ENCODE measurements around the gene SPP2. TPM values are rescaled to one million over a fixed set of nuclear protein-coding genes. Genes with fewer than 3 reads are reported as not detected.
A peak's percentile ranks its signal among the peaks of the same experiment; 100 is the strongest.

SPP2 gene
- total RNA-seq, 1 donor from 2014 or later, result not detected

DNA sequence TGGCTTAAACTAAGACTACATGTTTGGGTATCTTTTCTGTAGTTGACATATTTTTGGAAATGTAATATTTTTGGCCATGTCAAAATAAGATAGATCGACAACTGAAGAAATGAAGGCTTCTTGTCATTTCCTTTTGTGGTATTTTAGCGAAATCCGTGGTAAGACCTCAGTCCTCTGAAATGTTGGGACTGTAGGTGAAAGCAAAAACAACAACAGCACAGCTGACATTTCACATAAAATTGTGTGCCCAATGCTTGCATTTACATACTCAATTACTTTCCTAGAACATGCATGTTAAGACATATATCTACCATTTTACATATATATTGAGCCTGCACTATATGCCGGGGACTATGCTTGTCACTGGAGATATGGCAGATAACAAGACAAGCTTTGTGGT, 50.2 kb downstream of the SPP2 start:
- intact Hi-C loops (cut with DNase I), result no loop called here
- H3K27me3 ChIP-seq, result no peaks in the 10 kb centered on the region
- no peak for DNase-seq

DNA sequence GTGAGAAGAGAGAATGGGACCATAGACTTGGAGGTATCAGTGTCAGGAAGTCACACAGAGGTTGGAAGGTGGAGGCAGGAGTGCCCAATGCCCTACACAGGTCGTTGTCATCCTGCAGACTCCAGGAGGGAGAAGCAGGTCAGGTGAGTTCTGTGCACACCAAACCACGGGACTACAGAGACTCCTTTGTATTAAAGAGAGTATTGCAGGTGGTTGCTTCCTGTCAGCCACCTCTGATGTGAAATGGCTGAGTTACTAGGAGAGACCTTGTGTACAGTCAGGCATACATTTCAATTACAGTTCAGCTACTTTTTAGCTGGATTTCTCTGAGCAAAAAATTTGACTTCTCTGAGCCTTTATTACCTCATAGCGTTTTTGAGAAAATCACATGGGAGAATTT, 51.6 kb downstream of the SPP2 start:
- intact Hi-C loops (cut with DNase I), result no loop called here
- H3K36me3 ChIP-seq, result no peaks in the 10 kb centered on the region
- no peak for DNase-seq
- peak; percentile 45 for ATAC-seq
- no peak overlapping the region for H3K27ac ChIP-seq
- no peaks in the 10 kb centered on the region for H3K27me3 ChIP-seq
- no peaks in the 10 kb centered on the region for H3K9me3 ChIP-seq
- no peak overlapping the region for H3K4me3 ChIP-seq
- TF ChIP-seq, protein P1, sequence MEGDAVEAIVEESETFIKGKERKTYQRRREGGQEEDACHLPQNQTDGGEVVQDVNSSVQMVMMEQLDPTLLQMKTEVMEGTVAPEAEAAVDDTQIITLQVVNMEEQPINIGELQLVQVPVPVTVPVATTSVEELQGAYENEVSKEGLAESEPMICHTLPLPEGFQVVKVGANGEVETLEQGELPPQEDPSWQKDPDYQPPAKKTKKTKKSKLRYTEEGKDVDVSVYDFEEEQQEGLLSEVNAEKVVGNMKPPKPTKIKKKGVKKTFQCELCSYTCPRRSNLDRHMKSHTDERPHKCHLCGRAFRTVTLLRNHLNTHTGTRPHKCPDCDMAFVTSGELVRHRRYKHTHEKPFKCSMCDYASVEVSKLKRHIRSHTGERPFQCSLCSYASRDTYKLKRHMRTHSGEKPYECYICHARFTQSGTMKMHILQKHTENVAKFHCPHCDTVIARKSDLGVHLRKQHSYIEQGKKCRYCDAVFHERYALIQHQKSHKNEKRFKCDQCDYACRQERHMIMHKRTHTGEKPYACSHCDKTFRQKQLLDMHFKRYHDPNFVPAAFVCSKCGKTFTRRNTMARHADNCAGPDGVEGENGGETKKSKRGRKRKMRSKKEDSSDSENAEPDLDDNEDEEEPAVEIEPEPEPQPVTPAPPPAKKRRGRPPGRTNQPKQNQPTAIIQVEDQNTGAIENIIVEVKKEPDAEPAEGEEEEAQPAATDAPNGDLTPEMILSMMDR (IDR thresholded peaks at IDR 0.05), result no peak
- no peaks in the 10 kb centered on the region for H3K4me1 ChIP-seq

More for the DNA sequence above, 50.2 kb downstream of the SPP2 start:
- ATAC-seq, result no peak
- Histone ChIP-seq H3K4me3 (no peak overlapping the region), H3K4me1 (no peaks in the 10 kb centered on the region), H3K36me3 (no peaks in the 10 kb centered on the region), H3K9me3 (no peaks in the 10 kb centered on the region), H3K27ac (no peak overlapping the region)
- TF ChIP-seq, protein P1 (IDR thresholded peaks at IDR 0.05), result no peak

DNA sequence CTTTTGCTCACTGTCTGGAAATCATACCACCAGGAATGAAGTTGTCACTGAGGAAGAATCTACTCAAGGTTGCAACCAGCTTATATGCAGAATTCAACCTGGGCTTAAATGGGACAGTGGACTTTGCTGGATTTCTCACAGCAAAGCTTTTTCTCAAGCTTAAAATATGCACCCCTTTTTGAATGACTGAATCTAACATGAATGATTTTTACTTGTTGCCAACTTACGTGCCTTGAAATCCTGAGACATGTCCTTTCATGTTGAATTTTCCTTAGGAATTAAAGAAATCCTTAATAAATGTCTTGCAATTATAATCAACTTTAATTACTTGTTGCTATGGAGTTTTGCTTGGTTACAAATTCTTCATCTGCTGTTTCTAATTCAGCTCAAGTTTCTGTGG, 57.4 kb downstream of the SPP2 start:
- Histone ChIP-seq H3K27ac (no peak overlapping the region), H3K4me3 (no peak overlapping the region), H3K9me3 (no peaks in the 10 kb centered on the region), H3K27me3 (no peaks in the 10 kb centered on the region), H3K4me1 (no peaks in the 10 kb centered on the region), H3K36me3 (no peaks in the 10 kb centered on the region)
- no peak for DNase-seq
- TF ChIP-seq, protein P1 (IDR thresholded peaks at IDR 0.05), result no peak
- intact Hi-C loops (cut with DNase I), result no loop called here
- no peak for ATAC-seq

DNA sequence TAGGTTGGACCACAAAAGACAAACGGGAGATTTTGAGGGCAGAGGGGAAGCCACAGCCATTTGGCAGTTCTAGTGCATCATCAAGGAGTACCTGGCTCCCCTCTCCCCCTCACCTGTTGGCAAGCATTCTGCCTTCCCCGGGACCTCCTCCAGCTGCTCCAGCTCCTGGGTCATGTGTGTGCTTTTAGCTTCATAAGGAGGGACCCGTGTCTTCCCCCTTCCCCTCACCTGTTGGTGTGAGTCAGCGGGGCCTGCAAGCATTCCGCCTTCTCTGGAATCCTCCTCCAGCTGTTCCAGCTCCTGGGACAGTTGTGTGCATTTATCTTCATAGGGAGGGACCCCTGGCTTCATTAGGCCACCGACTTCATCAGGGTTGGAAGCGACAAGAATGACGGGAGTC, 58.8 kb downstream of the SPP2 start:
- Histone ChIP-seq H3K9me3 (no peaks in the 10 kb centered on the region), H3K27ac (no peak overlapping the region), H3K27me3 (no peaks in the 10 kb centered on the region), H3K4me3 (no peak overlapping the region), H3K4me1 (no peaks in the 10 kb centered on the region), H3K36me3 (no peaks in the 10 kb centered on the region)
- ATAC-seq (no peak), DNase-seq (no peak)
- TF ChIP-seq, protein P1 (IDR thresholded peaks at IDR 0.05), result no peak
- intact Hi-C loops (cut with DNase I), result no loop called here

DNA sequence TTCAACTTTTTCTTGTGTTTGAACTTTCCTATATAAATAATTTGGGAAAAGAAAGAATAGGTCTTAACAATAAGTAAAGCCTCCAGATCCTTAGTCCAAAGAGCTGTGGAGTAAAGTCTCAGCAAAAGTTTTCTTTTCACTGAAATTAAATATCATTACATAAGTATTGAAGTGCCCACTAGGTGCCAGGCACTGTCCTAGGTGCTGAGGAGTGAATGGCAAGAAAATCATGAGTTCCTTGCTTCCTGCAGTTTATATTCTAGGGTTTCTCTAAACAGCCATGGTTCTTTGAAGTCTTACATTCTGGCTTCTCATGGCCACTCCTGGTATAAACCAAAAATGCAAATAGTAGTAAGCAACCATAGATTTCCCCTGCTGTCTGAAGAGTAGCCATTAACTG, 59.7 kb downstream of the SPP2 start:
- H3K9me3 ChIP-seq, result no peaks in the 10 kb centered on the region
- no peaks in the 10 kb centered on the region for H3K4me1 ChIP-seq
- H3K27me3 ChIP-seq, result no peaks in the 10 kb centered on the region
- TF ChIP-seq, protein P1 (IDR thresholded peaks at IDR 0.05), result no peak
- H3K36me3 ChIP-seq, result no peaks in the 10 kb centered on the region
- H3K27ac ChIP-seq, result no peak overlapping the region
- DNase-seq, result no peak
- ATAC-seq, result no peak
- intact Hi-C loops (cut with DNase I), result no loop called here
- no peak overlapping the region for H3K4me3 ChIP-seq

DNA sequence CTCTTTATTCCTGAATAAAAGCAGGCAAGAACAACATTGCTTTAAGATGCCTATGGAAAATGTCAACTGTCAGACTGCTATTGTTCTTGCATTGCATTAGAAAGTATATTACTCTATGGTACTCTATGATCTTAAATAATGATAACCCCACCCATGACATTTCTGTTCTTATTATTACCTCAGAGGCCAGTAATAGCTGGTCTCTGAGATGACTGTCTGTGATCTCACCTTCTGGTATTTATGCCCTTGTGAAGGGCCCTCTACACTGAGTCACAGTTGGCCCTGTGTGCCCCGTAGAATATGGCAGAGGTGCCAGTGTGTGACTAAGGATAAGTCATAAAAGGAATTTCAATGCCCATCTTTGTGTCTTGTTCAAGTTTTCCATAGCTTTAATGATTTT, 61.0 kb downstream of the SPP2 start:
- peak; percentile 66 for ATAC-seq
- H3K4me1 ChIP-seq, result no peaks in the 10 kb centered on the region

More for the DNA sequence above, 61.0 kb downstream of the SPP2 start:
- Histone ChIP-seq H3K27ac (no peak overlapping the region), H3K9me3 (no peaks in the 10 kb centered on the region), H3K4me3 (no peak overlapping the region), H3K36me3 (no peaks in the 10 kb centered on the region), H3K27me3 (no peaks in the 10 kb centered on the region)
- no peak for DNase-seq
- TF ChIP-seq, protein P1 (IDR thresholded peaks at IDR 0.05), result no peak
- intact Hi-C loops (cut with DNase I), result no loop called here
